GM18505 (cell line): ENCODE results near the gene DAAM1.

ENCODE experiments used
- ATAC-seq: cut with Tn5 transposase; IDR thresholded peaks from one replicate; pipeline ENCODE4 v1.9.1; 2021; ENCODE audit not compliant: unreplicated experiment
- POLR2A ChIP-seq: IDR thresholded peaks from 4 replicates; pipeline ENCODE4 v1.6.1; 2011; ENCODE audit warnings: borderline replicate concordance; ENCODE audit not compliant: insufficient read depth, insufficient read length; ENCODE audit errors: extremely low read depth

DAAM1 gene

DNA sequence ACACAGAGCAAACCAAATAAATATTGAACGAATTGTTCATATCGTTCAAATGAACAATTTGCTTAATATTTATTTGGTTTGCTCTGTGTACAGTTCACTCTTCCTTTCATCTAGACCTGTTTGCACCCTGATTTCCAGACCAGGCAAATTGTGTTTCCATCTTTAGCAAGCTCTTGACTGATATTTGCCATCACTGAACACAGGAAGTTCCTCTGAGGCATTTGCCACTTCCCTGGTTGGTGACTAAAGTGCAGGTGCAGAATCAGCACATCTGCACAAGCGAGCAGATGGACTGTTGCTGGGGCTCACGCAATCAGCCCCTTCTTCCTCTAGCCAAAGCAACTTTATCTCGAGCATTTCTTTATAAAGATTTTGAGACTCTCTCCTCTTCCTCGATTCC is 112.9 kb downstream of the DAAM1 start:
- peak; percentile 68 for ATAC-seq
- no peak for TF ChIP-seq POLR2A

DNA sequence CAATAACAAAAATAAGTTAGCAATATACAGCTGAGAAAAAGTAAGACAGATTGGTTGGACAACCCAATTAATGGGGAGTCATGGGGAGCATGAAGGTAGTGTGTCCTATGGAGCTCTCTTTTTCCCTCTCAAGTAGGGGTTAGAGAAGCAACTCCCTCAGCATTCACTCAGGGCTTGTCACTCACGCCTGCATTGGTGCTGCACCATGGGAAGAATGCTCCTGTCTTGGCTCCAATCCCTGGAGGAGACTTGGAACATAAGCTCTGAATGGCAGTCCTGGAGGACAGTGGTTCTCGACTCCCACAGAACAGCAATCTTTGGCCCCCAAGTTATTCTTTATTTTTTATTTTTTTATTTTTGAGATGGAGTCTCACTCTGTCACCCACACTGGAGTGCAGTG is 113.8 kb downstream of the DAAM1 start:
- no peak for TF ChIP-seq POLR2A
- ATAC-seq: no peak

- TF ChIP-seq POLR2A: no peak
- ATAC-seq: no peak
Measured at GRCh38 chr14:59303216-59303615, 114.7 kb downstream of the DAAM1 start.

DNA sequence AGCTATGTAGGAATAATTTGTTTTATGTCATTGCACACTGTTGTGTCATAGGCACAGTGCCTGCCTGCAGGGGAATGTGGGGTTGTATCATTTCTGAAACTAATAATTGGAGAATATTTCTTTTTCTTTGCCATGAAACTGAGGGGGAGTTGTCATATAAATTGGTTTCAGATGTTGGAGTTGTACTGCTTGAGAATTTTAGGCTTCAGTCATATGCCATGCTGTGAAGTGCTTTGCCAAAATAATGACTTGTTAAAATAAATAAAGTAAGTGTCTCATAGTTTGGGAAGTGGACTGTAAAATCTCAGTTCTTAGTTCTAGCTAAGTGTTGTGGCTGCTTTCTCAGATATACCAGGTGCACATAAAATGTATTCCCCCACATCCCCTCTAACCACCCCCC is 116.8 kb downstream of the DAAM1 start:
- no peak for ATAC-seq
- no peak for TF ChIP-seq POLR2A

DNA sequence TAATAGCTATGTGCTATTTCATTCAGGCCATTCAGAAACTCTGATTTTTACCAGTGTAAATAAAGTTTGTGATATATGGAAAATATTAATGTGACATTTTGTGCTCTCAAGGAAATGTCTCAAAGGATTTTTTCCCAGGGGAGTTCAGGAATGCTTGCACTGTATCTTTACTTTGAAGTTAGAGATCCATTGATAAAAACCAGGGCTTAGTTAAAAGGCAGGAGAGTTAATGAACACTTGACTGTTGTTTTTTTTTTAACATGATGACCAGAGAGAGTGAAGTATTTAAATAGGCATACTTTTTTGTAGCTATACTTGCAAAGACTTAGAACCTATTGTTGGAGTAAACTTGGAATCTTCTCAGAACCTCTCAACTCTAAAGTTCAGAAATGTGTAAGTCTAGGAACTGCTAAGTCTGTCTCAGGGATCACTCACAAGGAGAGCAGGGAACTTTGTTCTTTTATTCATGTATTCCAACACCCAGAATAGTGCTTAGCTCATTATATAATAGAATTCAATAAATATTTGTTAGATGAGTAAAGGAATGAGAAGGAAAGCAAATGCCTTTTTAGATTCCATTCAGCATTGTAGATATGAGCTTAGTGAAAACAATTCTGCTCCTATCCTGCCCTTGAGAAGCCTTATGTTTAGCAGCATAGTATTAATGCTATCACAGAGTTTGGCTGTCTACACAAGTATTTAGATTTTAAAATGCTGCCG is 117.5 kb downstream of the DAAM1 start:
- ATAC-seq: no peak

DNA sequence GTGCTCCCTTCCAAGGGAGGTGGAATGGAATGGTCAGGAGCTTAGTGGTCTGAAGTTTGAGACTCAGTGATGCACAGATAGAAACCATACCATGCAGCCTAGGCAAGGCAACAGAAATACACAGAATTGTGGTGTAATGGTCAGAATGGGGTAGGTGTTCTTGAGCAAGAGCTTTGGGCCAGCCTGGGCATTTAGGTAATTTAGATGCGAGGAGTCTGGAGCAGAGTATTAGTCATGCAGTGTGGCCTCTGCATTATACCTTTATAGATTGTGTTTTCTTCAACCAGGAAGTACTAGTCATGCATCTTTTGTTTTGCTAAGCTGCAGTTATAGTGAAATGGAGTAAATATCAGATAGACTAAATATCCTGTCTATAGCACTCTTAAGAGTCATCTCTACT is 118.3 kb downstream of the DAAM1 start:
- no peak for ATAC-seq
- TF ChIP-seq POLR2A: no peak

More for the DNA sequence above, 117.5 kb downstream of the DAAM1 start:
- TF ChIP-seq POLR2A: no peak

DNA sequence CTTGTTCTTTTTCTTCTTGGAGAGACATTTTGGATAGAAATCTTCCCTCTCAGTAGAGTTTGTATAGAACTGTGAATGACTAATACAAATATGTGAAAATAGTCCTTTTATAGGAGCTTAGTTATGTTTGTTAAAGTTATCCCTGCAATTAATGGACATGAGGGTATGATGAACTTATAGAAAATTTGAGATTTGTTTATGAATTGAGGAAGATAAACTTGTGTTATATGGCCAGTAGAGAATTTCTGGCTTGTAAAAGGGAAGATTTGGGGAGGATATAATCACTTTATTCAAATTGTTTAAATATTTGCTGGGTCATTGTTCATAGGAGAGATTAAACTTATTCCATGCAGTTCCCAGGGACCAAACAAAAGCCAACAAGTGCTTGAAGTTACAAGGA is 119.6 kb downstream of the DAAM1 start:
- TF ChIP-seq POLR2A: no peak
- no peak for ATAC-seq

DNA sequence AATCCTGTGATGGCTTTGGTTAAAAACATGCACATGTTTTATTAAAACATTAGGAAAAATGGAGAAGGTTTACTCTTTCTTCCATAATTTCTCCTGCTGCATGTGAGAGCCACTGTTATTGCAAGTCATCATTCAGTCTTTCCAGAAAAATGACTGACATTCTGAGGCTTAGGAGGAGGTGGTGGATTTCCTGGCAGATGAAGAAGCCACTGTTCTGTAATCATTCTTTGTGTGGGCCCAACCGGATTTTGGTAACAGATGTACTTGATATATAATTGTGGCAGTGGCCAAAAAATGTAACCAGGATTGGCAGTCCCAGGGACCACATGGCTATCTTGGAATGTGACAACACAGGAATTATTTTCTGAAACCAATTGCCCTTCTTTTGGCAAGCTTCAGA is 120.2 kb downstream of the DAAM1 start:
- no peak for ATAC-seq
- no peak for TF ChIP-seq POLR2A

DNA sequence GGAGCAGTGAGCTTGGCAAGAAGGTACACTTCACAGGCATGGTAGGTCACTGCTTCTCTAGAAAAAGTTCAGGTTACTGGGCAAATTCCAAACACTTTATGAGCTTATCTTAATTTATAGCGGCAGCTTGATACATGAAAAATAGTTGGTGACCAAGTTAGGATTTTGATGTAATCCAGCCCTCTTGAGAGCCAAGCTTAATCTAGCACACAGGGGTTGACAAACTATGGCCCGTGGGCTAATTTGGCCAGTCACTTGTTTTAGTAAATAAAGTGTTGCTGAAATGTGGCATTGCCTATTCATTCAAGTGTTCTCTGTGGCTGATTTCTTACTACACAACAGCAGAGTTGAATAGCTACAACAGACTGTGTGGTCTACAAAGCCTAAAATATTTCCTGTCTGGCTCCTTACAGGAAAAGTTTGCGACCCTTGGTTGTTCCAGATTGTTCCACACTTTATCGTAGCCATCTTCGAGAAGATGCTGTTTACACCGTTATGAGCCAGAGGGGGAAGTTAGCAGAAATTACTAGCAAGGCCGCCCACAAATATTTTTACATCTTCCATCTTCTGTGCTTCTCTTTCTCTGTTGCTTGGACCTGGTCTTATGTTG is 120.9 kb downstream of the DAAM1 start:
- ATAC-seq: no peak
- no peak for TF ChIP-seq POLR2A

DNA sequence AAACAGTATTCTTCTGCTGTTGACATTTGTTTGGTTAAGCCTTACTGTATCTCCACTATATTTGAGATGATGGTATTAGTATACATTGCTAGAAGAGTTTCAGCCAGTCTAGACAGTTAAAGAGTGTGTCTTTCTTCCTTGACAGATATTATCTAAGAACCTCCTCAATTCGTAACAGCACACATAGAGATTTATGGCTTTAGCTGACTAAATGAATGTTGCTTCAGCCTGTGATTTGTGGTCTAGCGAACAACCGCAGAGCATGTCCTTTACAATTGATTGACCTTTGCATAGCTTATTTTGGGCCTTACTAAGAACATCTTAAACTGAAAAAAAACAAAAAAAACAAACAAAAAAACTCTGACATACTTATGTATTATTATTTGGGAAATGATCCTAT is 122.2 kb downstream of the DAAM1 start:
- no peak for TF ChIP-seq POLR2A
- no peak for ATAC-seq

DNA sequence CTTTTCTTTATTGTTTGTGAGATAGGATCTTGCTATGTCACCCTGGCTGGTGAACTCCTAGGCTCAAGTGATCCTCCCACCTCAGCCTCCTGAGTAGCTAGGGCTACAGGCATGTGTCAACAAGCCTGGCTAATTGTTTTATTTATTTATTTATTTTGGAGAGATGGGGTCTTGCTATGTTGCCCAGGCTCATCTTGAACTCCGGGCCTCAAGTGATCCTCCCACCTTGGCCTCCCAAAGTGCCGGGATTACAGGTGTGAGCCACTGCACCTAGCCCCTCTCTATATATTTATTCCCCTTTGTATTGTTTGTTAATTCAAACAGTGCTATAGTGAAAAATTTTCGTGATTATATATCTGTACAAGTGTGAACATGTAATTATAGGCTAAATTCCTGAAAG is 123.3 kb downstream of the DAAM1 start:
- no peak for TF ChIP-seq POLR2A
- no peak for ATAC-seq

DNA sequence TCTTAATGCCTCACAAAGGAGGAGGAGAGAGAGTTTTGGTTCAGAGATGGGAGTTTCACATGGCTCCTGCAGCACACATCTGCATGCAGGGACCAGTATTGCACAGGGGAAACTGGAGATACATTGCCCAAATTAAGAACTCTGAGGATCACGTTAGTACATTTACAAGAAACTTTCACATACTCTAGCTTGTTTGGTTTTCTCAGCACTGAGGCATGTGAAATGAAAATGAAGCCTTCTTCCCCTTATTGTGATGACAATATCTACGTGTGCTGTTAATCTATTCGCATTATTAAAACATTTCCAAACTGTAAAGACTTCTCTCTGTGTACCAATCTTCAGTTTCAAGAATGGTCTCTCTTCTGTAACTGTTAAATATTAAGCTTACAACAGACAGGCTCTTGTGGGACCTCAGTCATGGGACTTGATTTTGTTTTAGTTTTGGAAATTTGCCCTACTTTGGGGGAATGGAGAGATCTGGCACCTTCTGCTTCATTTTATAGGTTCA is 124.7 kb downstream of the DAAM1 start:
- ATAC-seq: no peak
- TF ChIP-seq POLR2A: no peak

- ATAC-seq: no peak
- TF ChIP-seq POLR2A: no peak
Measured at GRCh38 chr14:59313658-59314608, 125.5 kb downstream of the DAAM1 start.
